Subcutaneous adipose tissue (tissue), 4 donors: ENCODE data around the gene ELOVL6. TPM values are rescaled to one million over a fixed set of nuclear protein-coding genes. Genes with fewer than 3 reads are reported as not detected.

Experiments
- total RNA-seq, 4 donors: library from RNA; depleted of rRNA; stranded (reverse); fragments of >200 nt; gene quantifications; one replicate each; pipeline ENCODE4 v1.1.0, GENCODE V29; 2016
- TF ChIP-seq, protein P1 (sequence below): fragments of 450-650 bp; IDR thresholded peaks from one replicate; pipeline ENCODE4 v1.5.1; 2016; ENCODE audit warnings: low read depth, mild to moderate bottlenecking, control low read depth, antibody characterized with exemption, moderate library complexity

Gene ELOVL6
- total RNA-seq, 4 donors from 2014 or later: 1.8 to 10.7 (median 2.7) TPM

DNA sequence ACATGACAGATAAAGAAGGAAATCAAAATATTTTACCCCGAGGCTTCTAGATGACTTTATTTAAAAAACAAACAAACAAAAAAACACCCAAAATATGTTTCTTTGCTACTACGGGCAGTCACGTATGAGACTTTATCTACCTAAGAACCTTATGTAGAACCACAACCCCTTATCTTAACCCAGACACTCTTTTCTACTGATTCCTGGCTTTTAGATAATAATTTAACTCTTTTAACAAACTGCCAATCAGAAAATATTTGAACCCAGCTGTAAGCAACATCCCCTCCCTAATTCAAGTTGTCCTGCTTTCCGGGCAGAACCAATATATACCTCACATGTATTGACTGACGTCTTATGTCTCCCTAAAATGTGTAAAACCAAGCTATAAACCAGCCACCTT, 15.4 kb downstream of the ELOVL6 start:
- TF ChIP-seq, protein P1, sequence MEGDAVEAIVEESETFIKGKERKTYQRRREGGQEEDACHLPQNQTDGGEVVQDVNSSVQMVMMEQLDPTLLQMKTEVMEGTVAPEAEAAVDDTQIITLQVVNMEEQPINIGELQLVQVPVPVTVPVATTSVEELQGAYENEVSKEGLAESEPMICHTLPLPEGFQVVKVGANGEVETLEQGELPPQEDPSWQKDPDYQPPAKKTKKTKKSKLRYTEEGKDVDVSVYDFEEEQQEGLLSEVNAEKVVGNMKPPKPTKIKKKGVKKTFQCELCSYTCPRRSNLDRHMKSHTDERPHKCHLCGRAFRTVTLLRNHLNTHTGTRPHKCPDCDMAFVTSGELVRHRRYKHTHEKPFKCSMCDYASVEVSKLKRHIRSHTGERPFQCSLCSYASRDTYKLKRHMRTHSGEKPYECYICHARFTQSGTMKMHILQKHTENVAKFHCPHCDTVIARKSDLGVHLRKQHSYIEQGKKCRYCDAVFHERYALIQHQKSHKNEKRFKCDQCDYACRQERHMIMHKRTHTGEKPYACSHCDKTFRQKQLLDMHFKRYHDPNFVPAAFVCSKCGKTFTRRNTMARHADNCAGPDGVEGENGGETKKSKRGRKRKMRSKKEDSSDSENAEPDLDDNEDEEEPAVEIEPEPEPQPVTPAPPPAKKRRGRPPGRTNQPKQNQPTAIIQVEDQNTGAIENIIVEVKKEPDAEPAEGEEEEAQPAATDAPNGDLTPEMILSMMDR: no peak

DNA sequence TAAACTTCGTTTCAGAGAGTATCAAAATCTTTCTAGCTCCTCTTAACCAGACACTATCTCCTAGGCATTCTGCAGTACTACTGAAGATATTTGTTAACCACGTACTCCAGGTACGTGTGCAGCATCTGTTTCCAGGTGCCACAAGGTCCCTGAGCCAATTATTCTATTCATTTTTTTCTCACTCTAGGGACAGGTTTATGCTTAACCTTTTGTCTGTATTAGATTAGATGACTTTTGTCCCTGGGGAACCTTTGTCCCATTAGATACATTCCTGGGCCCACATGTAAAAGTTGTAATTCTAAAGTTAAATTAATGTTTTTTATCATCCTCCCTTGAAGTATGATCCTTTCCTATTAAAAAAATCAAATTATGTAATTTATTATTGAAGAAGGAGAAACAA, 16.5 kb downstream of the ELOVL6 start:
- TF ChIP-seq, protein P1: no peak

DNA sequence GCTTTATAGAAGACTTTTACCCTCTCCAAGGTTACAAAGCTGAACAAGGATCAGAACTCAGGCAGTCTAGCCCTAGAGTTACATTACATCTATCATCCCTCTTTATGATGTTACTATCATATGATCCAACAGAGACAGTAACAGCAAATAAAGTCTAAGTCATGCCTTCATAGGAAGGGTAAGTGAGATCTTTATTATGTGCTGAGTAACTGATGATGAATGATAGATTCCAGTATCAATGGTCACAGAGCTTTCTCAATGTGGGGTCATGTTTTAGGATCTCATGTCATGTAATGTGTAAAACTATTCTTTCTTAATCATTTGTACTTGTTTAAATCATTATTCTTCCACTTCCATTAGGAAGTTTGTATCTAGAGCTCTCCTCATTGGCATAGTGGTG, 22.8 kb downstream of the ELOVL6 start:
- TF ChIP-seq, protein P1: no peak

DNA sequence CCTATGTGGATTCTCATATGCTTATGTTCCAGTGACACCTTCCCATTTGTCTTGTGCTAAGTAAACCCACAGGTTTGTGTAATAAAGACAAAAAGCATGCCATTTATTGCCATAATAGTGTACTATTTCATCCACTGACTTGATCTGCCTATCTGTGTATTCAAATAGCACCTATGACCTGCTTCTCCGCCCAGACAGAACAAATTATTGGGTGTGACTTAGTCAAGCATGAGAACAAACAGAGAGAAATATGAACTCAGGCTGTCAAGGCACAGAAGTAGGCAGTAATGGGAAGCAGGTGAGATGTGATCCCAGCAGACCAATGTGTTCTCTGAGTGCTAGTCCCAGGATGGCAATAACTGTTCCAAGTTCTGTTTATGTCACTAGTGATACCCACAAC, 25.4 kb downstream of the ELOVL6 start:
- TF ChIP-seq, protein P1: no peak

DNA sequence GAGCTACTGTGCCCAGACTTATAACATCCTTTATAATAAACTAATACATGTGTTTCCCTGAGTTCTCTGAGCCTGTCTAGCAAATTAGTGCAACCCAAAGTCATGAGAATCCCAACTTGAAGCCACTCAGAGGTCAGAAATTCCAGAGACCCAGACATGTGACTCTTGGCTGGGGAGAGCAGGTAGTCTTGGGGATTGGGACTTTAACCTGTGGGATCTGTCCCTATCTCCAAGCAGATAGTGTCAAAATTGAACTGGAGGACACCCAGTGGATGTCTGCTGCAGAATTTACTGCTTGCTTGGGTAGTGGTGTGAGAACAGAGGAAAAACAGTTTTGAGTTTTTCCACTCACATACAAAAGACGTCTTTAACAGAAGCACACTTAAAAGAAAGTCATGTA, 26.4 kb downstream of the ELOVL6 start:
- TF ChIP-seq, protein P1: no peak

DNA sequence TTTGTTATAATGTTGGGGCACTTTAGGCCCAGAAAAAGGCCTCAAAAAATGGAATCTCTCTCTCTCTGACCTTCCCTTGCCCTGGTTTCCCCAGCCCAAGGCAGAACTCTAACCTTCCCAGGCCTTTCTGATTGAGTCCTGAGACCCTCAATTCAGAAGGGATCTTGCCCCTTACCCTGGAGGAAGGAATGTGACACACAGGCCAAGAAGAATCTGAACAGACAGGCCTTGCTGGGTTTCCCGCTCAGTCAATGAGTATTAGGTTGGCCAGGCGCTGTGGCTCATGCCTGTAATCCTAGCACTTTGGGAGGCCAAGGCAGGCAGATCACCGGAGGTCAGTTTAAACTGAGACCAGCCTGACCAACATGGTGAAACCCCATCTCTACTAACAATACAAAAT, 27.6 kb downstream of the ELOVL6 start:
- TF ChIP-seq, protein P1: no peak

DNA sequence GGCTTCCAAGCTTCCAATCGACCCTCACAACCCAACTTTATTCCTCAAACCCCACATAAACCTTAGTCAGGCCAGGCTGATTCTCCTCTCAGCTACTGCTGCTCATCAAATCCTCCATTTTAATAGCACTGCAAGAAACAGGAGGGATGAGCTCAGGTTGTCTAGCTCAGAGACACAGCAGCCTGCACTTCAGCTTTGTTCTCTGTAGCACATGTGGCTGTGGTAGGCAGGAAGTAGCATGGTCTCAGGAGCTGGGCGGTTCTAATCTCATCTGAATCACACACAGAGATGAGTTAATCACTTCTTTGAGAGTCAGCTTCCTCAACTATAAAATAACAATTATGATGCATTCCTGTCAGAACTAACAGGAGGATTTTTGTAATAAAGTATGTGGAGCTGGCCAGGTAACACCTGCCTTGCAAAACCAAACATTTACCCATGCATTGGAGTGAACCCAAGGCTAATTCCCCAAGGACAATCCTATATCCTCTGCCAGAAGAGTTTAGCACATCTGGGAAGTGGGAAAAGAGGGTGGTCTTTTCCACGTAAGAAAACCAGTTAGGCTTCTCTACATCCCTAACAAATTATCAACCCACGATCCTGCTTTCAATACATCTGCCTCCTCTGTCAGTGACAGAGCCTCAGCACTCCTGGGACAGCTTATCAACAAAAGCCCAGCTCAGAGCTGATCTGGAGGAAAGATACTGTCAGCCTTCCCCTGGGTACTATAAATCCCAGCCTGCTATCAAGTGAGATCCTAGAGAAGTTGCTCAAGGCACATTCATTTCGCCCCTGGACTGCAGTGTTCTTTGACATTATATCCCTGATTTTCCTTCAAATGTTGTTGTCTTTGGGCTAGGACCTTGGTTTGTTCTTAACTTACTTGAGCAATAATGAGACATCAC, 32.8 kb downstream of the ELOVL6 start:
- TF ChIP-seq, protein P1: no peak
